H1 (cell line): ENCODE data around the gene AASDH. TPM values are rescaled to one million over a fixed set of nuclear protein-coding genes. Genes with fewer than 3 reads are reported as not detected.

Source experiments
- CTCF ChIA-PET: fragments of 300-600 bp; sonication (Branson Sonifier 250); formaldehyde crosslinking; loops from one replicate; lab custom pipeline; 2021; ENCODE audit not compliant: partially characterized antibody; lab: Charles Lee
- POLR2A ChIA-PET: fragments of 300-600 bp; sonication (Branson Sonifier 250); formaldehyde crosslinking; loops from one replicate; lab custom pipeline; 2021; ENCODE audit warnings: inconsistent platforms; ENCODE audit not compliant: partially characterized antibody; lab: Charles Lee
- DNase-seq, 2 experiments: peaks; one replicate each; pipeline versions ENCODE4 v3.0.0 to v3.0.0-alpha.2; 2010 to 2022; ENCODE audit warnings: low spot score in 2 of 2, low read depth in 1 of 2, mixed read lengths in 1 of 2
- FAIRE-seq: peaks from 2 replicates; lab custom pipeline; 2011; peaks lifted over from hg19 to GRCh38; lab: Jason Lieb, UNC
- H2AFZ ChIP-seq: 2 replicates; pipeline ENCODE4 v1.8.1; 2012; ENCODE audit warnings: low read length, inconsistent platforms
- H2AK5ac ChIP-seq: 2 replicates; pipeline ENCODE4 v1.6.1; 2013; ENCODE audit warnings: low read depth, low read length
- H2BK120ac ChIP-seq: replicated peaks from 2 replicates; pipeline ENCODE3; 2013; ENCODE audit warnings: low read depth, low read length, inconsistent platforms
- H2BK12ac ChIP-seq: 2 replicates; pipeline ENCODE4 v1.6.1; 2013; ENCODE audit warnings: low read depth, low read length
- H2BK15ac ChIP-seq: 2 replicates; pipeline ENCODE4 v1.6.1; 2013; ENCODE audit warnings: low read length
- H2BK20ac ChIP-seq: 2 replicates; pipeline ENCODE4 v1.6.1; 2013; ENCODE audit warnings: low read length
- H2BK5ac ChIP-seq: 2 replicates; pipeline ENCODE4 v1.6.1; 2013; ENCODE audit warnings: low read depth, low read length
- H3K14ac ChIP-seq: 2 replicates; pipeline ENCODE4 v1.6.1; 2013; ENCODE audit warnings: inconsistent platforms; ENCODE audit not compliant: insufficient read length
- H3K18ac ChIP-seq: 2 replicates; pipeline ENCODE4 v1.6.1; 2013; ENCODE audit warnings: low read length; ENCODE audit errors: extremely low read depth
- H3K23ac ChIP-seq: 2 replicates; pipeline ENCODE4 v1.6.1; 2013; ENCODE audit warnings: inconsistent platforms; ENCODE audit not compliant: insufficient read length
- H3K23me2 ChIP-seq: 2 replicates; pipeline ENCODE4 v1.6.1; 2013; ENCODE audit warnings: low read depth, low read length
- H3K27ac ChIP-seq: 2 replicates; pipeline ENCODE4 v1.6.1; 2011; ENCODE audit warnings: low read depth, low read length, inconsistent platforms
- H3K27me3 ChIP-seq, 4 experiments: replicated peaks in 1 of 4; 1 replicate in 1 of 4; 2 replicates in 3 of 4; pipeline versions ENCODE4 v1.6.1 to v1.8.1; 2011 to 2013; ENCODE audit warnings: low read length in 3 of 4, mild to moderate bottlenecking in 3 of 4, inconsistent platforms in 2 of 4, mixed read lengths in 2 of 4, moderate library complexity in 1 of 4; ENCODE audit not compliant: control insufficient read depth in 3 of 4, insufficient read depth in 3 of 4; ENCODE audit errors: extremely low read depth in 1 of 4
- H3K36me3 ChIP-seq, 4 experiments: 2 replicates each; pipeline versions ENCODE4 v1.6.1 to v1.8.1; 2011 to 2013; ENCODE audit warnings: mild to moderate bottlenecking in 4 of 4, low read length in 3 of 4, moderate library complexity in 2 of 4, control low read depth in 1 of 4, inconsistent platforms in 1 of 4; ENCODE audit not compliant: insufficient read depth in 4 of 4, control insufficient read depth in 2 of 4
- H3K4ac ChIP-seq: replicated peaks from 2 replicates; pipeline ENCODE3; 2013; ENCODE audit warnings: low read length, low read depth, mixed read lengths, inconsistent platforms; ENCODE audit not compliant: insufficient read length
- H3K4me1 ChIP-seq, 4 experiments: replicated peaks in 1 of 4; 1 replicate in 1 of 4; 2 replicates in 3 of 4; pipeline versions ENCODE4 v1.6.1 to v1.8.1; 2011 to 2013; ENCODE audit warnings: low read length in 3 of 4, inconsistent platforms in 2 of 4, mixed read lengths in 1 of 4; ENCODE audit not compliant: insufficient read depth in 4 of 4, control insufficient read depth in 3 of 4
- H3K4me2 ChIP-seq, 2 experiments: 2 replicates each; pipeline versions ENCODE4 v1.6.1 to v1.8.1; 2011 to 2013; ENCODE audit warnings: low read depth in 2 of 2, low read length in 2 of 2, control low read depth in 1 of 2, inconsistent platforms in 1 of 2, mild to moderate bottlenecking in 1 of 2; ENCODE audit not compliant: insufficient read depth in 1 of 2
- H3K4me3 ChIP-seq, 4 experiments: fragments of 200-600, 300-600 bp in 1 of 4; sonication (generic), shearing (Covaris generic), sonication (Bioruptor Twin) in 1 of 4; 2 replicates each; pipeline versions ENCODE4 v1.5.1 to v1.8.1; 2011 to 2016; ENCODE audit warnings: low read length in 4 of 4, low read depth in 3 of 4, control low read depth in 2 of 4, inconsistent platforms in 2 of 4, mild to moderate bottlenecking in 2 of 4, mixed read lengths in 1 of 4, moderate library complexity in 1 of 4; ENCODE audit not compliant: insufficient read depth in 2 of 4; ENCODE audit errors: extremely low read depth in 1 of 4
- H3K56ac ChIP-seq: replicated peaks from 2 replicates; pipeline ENCODE3; 2013; ENCODE audit warnings: low read depth, mild to moderate bottlenecking, mixed read lengths, low read length, inconsistent platforms; ENCODE audit not compliant: insufficient read length
- H3K79me1 ChIP-seq: 2 replicates; pipeline ENCODE4 v1.6.1; 2013; ENCODE audit warnings: low read depth, low read length, control low read depth
- H3K79me2 ChIP-seq, 2 experiments: 2 replicates each; pipeline versions ENCODE4 v1.6.1 to v1.8.1; 2012 to 2013; ENCODE audit warnings: low read length in 2 of 2, mild to moderate bottlenecking in 2 of 2, inconsistent platforms in 1 of 2; ENCODE audit not compliant: insufficient read depth in 2 of 2, control insufficient read depth in 1 of 2
- H3K9ac ChIP-seq, 4 experiments: replicated peaks in 1 of 4; 1 replicate in 1 of 4; 2 replicates in 3 of 4; pipeline versions ENCODE4 v1.6.1 to v1.8.1; 2011 to 2013; ENCODE audit warnings: low read depth in 3 of 4, low read length in 3 of 4, control low read depth in 2 of 4, mild to moderate bottlenecking in 2 of 4, moderate library complexity in 2 of 4, inconsistent platforms in 1 of 4; ENCODE audit errors: extremely low read depth in 1 of 4
- H3K9me3 ChIP-seq, 2 experiments: 2 replicates each; pipeline versions ENCODE4 v1.6.1 to v1.8.1; 2012 to 2013; ENCODE audit warnings: mild to moderate bottlenecking in 2 of 2, moderate library complexity in 2 of 2, control low read depth in 1 of 2, inconsistent platforms in 1 of 2, low read depth in 1 of 2, low read length in 1 of 2, mixed read lengths in 1 of 2; ENCODE audit not compliant: insufficient read depth in 2 of 2
- H4K20me1 ChIP-seq, 2 experiments: replicated peaks in 1 of 2; 2 replicates each; pipeline versions ENCODE3 to v1.8.1; 2011 to 2013; ENCODE audit warnings: inconsistent platforms in 2 of 2, low read length in 2 of 2, mild to moderate bottlenecking in 1 of 2; ENCODE audit not compliant: insufficient read depth in 2 of 2, control insufficient read depth in 1 of 2
- H4K5ac ChIP-seq: 2 replicates; pipeline ENCODE4 v1.6.1; 2013; ENCODE audit warnings: low read length, low read depth, mixed read lengths, inconsistent platforms; ENCODE audit not compliant: insufficient read length
- H4K8ac ChIP-seq: 2 replicates; pipeline ENCODE4 v1.8.0; 2013; ENCODE audit warnings: mild to moderate bottlenecking, moderate library complexity, low read length, inconsistent platforms; ENCODE audit not compliant: insufficient read depth; ENCODE audit errors: extremely low read depth
- H4K91ac ChIP-seq: replicated peaks from 2 replicates; pipeline ENCODE3; 2013; ENCODE audit warnings: low read length, mixed read lengths, inconsistent platforms; ENCODE audit not compliant: insufficient read length
- BACH1 ChIP-seq: IDR thresholded peaks from 2 replicates; pipeline ENCODE4 v1.6.1; 2012; ENCODE audit warnings: low read length, improper control_type of control experiment
- CHD2 ChIP-seq: IDR thresholded peaks from 2 replicates; pipeline ENCODE4 v1.6.1; 2012; ENCODE audit warnings: low read length, improper control_type of control experiment
- RBBP5 ChIP-seq: IDR thresholded peaks from 2 replicates; pipeline ENCODE4 v1.7.1; 2012; ENCODE audit warnings: low read depth, mild to moderate bottlenecking, inconsistent platforms, low read length, moderate library complexity, borderline replicate concordance
- TAF1 ChIP-seq: IDR thresholded peaks from 2 replicates; pipeline ENCODE4 v1.6.1; 2011; ENCODE audit warnings: mild to moderate bottlenecking, low read depth, low read length
- WGBS, 2 experiments: shearing (Covaris generic) in 1 of 2; methylation state at CpG; one replicate each; pipeline versions ENCODE4 v1.1.6 to v1.1.7; 2013 to 2015; ENCODE audit warnings: low lambda C conversion rate in 2 of 2, mixed read lengths in 2 of 2, inconsistent platforms in 1 of 2, low coverage in 1 of 2, missing lambda C conversion rate in 1 of 2; ENCODE audit not compliant: insufficient replicate concordance in 2 of 2, insufficient coverage in 1 of 2, insufficient read length in 1 of 2; ENCODE audit errors: extremely low coverage in 1 of 2, missing lambda C conversion rate in 1 of 2; 5-methylcytosine and 5-hydroxymethylcytosine counted together
- polyA plus RNA-seq, 7 experiments: library from polyadenylated mRNA; depleted of rRNA in 3 of 7; stranded (reverse) in 5 of 7; unstranded in 2 of 7; fragments of >200 nt in 5 of 7; fragments of 200-250 nt in 2 of 7; gene quantifications; 1 replicate in 5 of 7; 2 replicates in 1 of 7; 4 replicates in 1 of 7; pipeline versions ENCODE4 v1.2.1 to v1.2.3, GENCODE V29; 2011 to 2013; ENCODE audit warnings: missing spikeins in 2 of 7, mixed read lengths in 2 of 7
- total RNA-seq: library from RNA; stranded (reverse); fragmentation: NEBNext Ultra II Directional; extraction: Animal tissue kit (Norgen Biotek cat#: 25700); gene quantifications from 2 replicates; pipeline ENCODE4 v1.2.1, GENCODE V29; 2021
- TF ChIP-seq, protein P1 (sequence below): IDR thresholded peaks from 2 replicates; pipeline ENCODE4 v1.6.1; 2012; ENCODE audit warnings: low read length, inconsistent platforms

AASDH gene
- total and polyA plus RNA-seq, 2 of the 8 experiments (the other 6 are each of a cell fraction or from before 2014, with no cell fraction given), result 8.0 to 10.9 TPM

DNA sequence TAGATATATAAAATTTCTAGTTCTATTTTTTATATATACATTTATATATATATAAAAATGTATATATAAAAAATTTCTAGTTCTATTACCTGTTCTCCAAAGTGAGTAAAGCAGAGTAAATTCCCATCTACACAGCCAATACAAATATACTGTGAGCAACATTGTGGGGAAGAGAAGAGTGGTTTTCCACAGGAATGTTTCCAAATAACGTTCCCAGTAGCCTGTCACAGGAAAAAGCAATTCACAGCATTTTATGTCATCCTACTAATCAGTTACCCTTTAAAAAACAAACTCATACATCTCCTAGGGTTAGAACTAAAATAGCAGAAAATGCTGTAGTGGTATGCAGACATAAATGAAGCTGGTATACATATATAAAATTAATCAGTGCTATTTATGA lies 44.5 kb downstream of the AASDH start:
- CTCF ChIA-PET, result no interaction called here
- no peaks in the 10 kb centered on the region for H3K79me1 ChIP-seq
- H2AK5ac ChIP-seq, result no peak overlapping the region
- no peak overlapping the region for H3K4me3 ChIP-seq
- no peak overlapping the region for H2AFZ ChIP-seq
- no peaks in the 10 kb centered on the region for H3K4me1 ChIP-seq
- 76% methylated on average over 1 of the region's 1 CpG; no CpG with 5 or more reads in 1 of the 2 experiments for WGBS, 2 experiments
- no peak overlapping the region for H4K91ac ChIP-seq
- no peak overlapping the region for H3K27ac ChIP-seq
- H3K23ac ChIP-seq, result no peak overlapping the region
- H3K9ac ChIP-seq, result no peak overlapping the region
- H3K27me3 ChIP-seq, result no peaks in the 10 kb centered on the region
- no peak overlapping the region for H2BK120ac ChIP-seq
- H2BK5ac ChIP-seq, result no peak overlapping the region
- no peak overlapping the region for H3K4me2 ChIP-seq
- H2BK12ac ChIP-seq, result no peak overlapping the region
- H4K5ac ChIP-seq, result no peak overlapping the region
- H3K56ac ChIP-seq, result no peak overlapping the region
- H3K36me3 ChIP-seq, result peaks cover 0 to 12% (median 7%) of the 10 kb centered on the region in 4 experiments; a peak in 5 of 8 replicates
- FAIRE-seq (no peak), DNase-seq (no peak)
- no peaks in the 10 kb centered on the region for H3K23me2 ChIP-seq
- H2BK20ac ChIP-seq, result no peak overlapping the region
- no peak overlapping the region for H4K8ac ChIP-seq
- peaks cover 7 to 8% of the 10 kb centered on the region in 2 experiments for H3K9me3 ChIP-seq
- no peak overlapping the region for H2BK15ac ChIP-seq
- POLR2A ChIA-PET, result no interaction called here
- H3K18ac ChIP-seq, result no peak overlapping the region
- no peaks in the 10 kb centered on the region for H4K20me1 ChIP-seq
- no peaks in the 10 kb centered on the region for H3K79me2 ChIP-seq
- no peak overlapping the region for H3K4ac ChIP-seq
- H3K14ac ChIP-seq, result no peak overlapping the region
- TF ChIP-seq BACH1 (no peak), CHD2 (no peak), TAF1 (no peak), RBBP5 (no peak)
- TF ChIP-seq, protein P1, sequence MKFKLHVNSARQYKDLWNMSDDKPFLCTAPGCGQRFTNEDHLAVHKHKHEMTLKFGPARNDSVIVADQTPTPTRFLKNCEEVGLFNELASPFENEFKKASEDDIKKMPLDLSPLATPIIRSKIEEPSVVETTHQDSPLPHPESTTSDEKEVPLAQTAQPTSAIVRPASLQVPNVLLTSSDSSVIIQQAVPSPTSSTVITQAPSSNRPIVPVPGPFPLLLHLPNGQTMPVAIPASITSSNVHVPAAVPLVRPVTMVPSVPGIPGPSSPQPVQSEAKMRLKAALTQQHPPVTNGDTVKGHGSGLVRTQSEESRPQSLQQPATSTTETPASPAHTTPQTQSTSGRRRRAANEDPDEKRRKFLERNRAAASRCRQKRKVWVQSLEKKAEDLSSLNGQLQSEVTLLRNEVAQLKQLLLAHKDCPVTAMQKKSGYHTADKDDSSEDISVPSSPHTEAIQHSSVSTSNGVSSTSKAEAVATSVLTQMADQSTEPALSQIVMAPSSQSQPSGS, result no peak
